ENCODE data around the gene GLT1D1.

- TF ChIP-seq POLR2A (IDR thresholded peaks at IDR 0.05; ENCODE audit: low read depth, low read length) (no peak), EZH2 (IDR thresholded peaks at IDR 0.05; ENCODE audit: borderline replicate concordance, low read depth, low read length, severe bottlenecking) (no peak), MAX (IDR thresholded peaks at IDR 0.05; ENCODE audit: insufficient read depth, insufficient read length) (no peak), GATA2 (IDR thresholded peaks at IDR 0.05; ENCODE audit: insufficient read depth, insufficient read length, low read depth, low read length) (no peak), POLR2AphosphoS5 (IDR thresholded peaks at IDR 0.05; ENCODE audit: insufficient read depth, low read depth, low read length) (no peak)
- TF ChIP-seq, protein P1, sequence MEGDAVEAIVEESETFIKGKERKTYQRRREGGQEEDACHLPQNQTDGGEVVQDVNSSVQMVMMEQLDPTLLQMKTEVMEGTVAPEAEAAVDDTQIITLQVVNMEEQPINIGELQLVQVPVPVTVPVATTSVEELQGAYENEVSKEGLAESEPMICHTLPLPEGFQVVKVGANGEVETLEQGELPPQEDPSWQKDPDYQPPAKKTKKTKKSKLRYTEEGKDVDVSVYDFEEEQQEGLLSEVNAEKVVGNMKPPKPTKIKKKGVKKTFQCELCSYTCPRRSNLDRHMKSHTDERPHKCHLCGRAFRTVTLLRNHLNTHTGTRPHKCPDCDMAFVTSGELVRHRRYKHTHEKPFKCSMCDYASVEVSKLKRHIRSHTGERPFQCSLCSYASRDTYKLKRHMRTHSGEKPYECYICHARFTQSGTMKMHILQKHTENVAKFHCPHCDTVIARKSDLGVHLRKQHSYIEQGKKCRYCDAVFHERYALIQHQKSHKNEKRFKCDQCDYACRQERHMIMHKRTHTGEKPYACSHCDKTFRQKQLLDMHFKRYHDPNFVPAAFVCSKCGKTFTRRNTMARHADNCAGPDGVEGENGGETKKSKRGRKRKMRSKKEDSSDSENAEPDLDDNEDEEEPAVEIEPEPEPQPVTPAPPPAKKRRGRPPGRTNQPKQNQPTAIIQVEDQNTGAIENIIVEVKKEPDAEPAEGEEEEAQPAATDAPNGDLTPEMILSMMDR (IDR thresholded peaks at IDR 0.05; ENCODE audit: extremely low read depth in 1 of 2, insufficient read depth in 1 of 2, low read depth in 1 of 2, low read length in 2 of 2) = no peak
Observed at GRCh38 chr12:128994856-128995255, 141.6 kb downstream of the GLT1D1 start.

Data from endothelial cell of umbilical vein (primary cell).